Kasumi-1 (cell line): ENCODE measurements around the gene MFGE8.

Experiments used
- DNase-seq, 2 experiments: peaks; one replicate each; lab custom pipeline; 2025; lab: John Stamatoyannopoulos, UW

Gene MFGE8

DNA sequence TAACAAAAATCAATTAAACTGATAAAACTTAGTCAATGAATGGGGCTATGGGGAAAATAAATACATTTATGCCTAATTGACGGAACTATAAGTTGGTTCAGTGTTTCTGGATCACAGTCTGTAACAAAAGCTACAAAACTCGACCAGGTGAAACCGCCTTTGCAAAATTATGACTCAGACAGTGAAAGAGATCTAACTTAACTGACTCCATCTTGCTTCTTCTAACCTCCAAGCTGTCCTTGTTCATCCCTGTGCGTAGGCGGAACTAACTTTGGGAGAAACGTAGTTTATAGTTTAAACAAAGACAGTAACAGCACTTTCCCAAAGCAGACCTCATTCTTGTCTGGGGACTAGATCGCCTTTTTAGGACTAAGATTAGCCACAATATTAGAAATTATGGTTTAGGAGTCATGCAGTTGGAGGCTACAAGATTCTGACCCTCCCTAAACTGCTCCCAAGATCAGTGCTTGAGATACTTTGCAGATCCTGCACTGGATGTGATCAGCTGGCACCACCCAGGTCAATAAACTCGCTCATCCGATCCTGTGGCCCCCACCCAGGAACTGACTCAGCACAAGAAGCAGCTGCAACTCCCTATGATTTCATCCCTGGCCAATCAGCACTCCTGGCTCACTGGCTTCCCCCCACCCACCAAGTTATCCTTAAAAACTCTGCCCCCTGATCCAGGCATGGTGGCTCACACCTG, 7.2 kb upstream of the MFGE8 start:
- DNase-seq, result no peak

DNA sequence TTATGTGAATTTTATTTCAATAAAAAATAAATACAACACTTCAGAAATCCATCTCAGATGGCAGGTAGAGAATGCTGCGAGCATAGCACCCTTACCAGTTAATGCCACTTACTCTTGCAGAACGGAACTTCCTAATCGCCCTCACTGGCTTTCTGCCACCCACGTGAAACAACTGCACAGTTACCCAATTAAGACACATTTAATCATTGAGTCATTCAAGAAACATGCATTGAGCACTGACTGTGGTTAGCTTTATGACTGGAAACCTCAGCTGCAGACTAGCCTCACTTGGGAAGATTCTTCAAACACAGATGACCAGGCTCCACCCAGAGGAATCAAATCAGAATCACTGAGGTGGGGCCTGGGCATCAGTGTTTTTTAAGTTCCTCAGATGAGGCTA, 5.6 kb upstream of the MFGE8 start:
- DNase-seq, result no peak

DNA sequence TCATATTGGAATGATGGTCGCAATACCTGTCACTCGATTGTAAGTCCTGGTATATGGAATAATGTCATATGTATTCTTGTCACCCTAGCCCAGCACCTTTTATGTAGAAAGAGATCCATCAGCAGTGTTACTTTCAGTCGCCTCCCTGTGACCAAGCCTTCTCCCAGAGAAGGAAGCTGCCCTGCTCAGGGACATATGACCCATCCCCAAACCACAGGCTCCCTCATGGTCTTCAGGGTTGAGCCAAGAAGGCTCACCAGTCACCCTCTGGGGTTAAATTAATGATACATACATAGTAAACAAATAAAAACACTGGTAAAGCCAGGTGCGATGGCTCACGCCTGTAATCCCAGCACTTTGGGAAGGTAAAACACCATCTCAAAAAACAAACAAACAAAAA, 4.6 kb upstream of the MFGE8 start:
- DNase-seq, result no peak

DNA sequence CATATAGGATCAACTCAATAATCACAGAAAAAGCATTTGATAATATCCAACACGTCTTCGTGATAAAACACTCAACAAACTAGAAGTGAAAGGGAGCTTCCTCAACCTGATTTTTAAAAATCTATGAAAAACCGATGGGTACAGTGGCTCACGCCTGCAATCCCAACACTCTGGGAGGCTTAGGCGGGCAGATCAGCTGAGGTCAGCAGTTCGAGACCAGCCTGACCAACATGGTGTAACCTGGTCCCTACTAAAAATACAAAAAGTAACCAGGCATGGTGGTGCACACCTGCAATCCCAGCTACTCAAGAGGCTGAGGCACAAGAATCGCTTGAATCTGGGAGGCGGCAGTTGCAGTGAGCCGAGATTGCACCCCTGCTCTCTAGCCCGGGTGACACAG, 2.2 kb upstream of the MFGE8 start:
- no peak for DNase-seq

DNA sequence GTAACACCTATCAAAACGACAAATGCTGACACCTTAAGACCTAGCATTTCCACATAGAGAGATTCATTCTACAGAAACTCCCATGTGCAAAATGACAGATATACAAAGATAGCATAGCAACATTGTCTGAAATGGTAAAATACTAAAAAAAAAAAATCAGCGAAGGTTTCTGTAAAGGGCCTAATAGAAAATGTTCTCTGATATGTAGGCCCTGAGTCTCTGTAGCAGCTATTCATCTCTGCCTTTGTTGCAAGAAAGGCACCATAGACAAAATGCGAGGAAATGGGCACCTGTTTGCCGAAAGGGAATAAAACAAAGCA, 631 bp upstream of the MFGE8 start:
- DNase-seq, result no peak

DNA sequence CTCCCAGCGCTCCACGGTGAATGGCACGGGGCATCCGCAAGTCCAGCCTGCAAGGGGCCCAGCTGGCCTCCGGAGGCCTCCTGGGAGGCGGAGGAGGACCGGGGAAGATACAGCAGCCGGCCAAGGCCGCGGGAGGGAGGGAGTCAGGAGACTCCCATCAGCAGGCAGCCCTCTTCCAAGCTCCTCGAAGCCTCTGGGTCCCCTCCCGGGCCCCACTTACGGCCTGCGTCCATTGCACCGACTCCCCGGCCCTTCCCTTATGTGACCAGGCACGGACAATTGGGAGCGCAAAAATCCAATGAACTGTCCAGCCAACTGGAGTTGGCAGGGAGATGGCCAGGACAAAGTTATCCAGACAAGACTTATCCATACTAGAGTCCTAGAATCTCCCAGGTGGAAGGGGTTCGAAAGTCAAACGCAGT, 668 bp downstream of the MFGE8 start:
- no peak for DNase-seq

DNA sequence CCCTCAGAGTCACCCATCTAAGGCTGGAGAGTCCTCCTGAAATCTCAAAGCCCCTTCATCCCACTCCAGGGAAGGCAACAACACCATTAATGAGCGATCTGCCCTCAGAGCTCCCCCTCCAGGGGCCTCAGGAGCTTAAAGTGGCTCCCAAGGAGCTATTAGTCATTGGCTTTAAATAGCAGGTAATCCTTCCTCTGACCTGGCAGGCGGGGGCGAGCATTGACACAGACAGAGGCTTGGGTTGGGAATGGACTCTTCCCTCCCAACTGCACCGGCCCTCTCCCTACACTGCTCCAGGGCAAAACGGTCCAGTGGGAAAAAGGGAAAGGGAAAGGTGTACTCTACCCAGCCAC, 1.4 kb downstream of the MFGE8 start:
- no peak for DNase-seq

DNA sequence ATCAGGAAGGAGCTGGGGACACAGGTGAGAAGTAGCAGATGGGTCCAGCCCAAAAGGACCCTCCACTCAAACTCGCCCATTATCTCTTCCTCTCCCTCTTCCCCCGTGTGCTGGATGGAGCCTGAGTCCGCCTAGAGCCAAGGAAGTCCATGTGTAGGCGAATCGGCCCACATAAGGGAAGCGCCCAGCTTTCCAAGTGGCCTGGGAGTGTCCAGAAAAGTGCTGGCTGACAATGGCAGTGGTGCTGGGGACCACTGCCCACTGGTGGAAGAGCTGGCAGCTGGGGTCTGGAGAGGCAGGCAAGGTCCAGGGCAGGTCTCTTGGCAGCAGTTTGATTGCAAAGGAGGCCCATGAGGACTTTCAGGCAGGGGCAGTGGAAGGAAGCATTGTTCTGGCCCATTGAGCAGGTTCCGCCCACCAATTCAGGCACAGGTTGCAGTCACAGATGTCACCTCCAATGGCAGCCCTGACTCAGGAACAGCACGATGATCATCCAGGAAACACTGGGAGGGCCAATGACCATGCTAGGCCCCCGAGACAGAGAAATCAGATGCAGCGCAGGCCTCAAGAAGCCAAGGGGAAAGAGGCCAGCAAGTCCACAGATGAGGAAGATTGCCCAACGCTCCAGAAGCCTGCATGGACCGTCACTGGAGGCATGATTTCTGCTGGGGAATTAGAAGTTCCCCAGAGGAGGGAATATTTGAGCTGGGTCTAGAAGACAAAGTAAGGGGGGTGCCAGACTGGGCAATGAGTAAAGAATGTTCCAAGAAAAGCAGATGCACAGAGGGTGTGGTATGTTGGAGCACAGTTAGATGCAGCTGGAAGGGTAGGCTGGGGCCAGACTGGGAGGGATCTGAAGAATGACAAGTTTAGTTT, 3.0 kb downstream of the MFGE8 start:
- DNase-seq, result no peak

DNA sequence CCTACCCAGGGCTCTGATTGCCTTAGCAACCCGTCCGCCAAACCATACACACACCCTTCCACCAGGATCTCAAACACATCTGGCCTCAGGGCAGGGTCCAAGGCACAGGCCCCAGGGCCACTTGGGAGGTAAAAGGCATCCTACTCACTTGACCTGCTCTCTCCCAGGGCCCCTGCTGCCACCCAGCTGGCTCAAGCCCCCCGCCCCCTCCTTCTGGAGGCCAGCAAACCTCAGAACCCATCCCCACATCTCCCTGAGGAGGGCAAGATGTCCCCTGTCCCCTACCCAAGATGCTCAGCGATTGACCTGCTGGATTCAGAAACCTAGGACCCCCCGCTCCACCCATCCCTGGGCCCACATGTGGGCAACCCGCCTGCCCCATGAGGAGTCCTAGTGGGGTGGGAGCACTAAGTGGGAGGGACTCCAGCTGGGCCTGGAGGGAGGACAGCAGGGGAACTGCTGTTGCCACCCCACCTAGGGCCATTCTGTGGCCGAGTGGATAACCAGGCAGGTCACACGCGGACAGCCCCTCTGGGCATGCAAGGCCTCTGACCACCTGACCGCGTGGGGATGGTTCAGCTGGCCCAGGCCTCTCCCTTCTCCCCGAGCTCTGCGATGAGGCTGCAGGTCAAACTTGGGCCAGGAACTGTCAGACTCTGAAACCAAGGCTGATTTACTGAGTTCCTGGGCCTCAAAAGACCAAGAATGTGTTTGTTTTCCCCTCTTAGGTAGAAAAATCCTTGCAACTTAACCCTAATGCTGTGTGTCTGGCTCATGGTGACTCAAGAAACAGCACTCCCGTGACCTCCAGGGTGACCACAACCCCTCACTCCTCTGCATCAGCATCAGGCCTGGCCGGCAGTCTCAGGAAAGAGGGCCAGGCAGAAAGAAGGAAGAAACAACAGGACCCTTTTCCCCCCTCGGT, 4.2 kb downstream of the MFGE8 start:
- DNase-seq, result no peak

DNA sequence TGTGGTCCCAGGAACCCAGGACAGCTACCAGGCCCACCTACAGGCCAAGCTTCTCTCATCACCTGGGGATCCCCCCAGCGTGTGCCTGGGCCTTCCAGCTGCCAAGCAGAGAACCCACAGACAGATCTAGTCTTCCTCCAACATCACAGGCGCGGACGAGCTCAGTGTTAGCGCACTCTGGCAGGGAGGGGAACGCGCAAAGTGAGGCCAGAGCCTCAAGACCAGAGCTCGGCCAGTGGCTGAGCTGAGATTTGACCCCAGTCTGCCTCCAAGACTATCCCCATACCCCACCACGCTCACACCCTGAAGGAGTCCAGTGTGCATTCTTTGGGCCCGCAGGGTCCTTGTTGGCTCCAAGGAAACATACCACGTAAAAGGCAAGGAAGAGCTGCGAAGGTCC, 5.1 kb downstream of the MFGE8 start:
- DNase-seq, result no peak

DNA sequence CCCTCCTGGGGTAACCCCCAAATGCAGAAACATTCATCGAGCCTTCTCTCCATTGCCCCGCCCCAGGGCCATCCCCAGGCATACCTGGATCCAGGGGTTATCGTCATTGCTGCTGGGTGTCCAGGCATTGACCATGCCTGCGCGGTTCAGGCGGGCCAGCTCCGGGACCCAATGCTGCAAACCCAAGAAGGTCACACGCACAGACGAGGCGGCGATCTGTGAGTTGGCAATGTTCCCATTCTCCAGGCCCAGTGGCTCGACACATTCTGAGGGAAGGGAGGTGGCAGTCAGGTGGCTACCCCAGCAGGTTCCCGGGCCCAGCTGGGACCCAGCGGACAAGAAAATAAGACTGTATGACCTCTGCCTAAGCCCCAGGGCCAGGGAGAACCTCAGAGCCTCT, 6.1 kb downstream of the MFGE8 start:
- DNase-seq, result no peak

DNA sequence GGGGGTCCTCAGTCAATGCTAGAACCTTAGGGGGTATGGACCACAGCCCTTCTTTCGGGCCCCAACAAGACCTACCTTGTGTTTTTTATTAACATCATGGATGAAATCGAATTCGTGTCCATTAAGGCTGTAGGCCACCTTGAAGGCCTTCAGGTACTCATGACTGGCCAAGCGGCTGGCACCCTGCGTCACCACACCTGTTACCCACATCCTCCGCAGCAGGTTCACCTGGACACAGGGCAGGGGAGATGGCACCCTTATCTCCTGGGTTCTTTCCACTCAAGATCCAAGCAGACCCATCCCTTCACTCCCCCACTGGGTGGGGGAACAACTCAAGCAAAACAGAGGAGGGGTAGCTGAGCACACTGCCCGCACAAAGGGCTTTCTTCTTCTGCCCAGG, 6.6 kb downstream of the MFGE8 start:
- DNase-seq, result no peak

DNA sequence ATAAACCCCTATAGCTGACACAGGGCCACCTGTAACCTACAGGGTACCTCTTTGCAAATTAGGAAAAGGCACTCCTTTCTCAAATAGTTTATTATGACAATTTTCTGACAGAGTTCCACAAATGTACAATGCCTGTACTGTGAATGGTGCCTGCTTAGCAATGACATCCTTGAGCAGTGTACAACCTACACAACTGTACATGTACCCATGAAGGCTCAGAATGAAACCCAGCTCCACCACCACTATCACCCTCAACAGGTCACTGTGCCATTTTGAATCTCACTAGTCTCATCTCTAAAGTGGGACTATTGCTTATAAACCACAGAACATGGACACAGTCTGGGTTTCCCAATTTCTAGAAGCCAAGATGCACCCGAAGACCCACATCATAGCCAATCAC, 7.0 kb downstream of the MFGE8 start:
- no peak for DNase-seq

DNA sequence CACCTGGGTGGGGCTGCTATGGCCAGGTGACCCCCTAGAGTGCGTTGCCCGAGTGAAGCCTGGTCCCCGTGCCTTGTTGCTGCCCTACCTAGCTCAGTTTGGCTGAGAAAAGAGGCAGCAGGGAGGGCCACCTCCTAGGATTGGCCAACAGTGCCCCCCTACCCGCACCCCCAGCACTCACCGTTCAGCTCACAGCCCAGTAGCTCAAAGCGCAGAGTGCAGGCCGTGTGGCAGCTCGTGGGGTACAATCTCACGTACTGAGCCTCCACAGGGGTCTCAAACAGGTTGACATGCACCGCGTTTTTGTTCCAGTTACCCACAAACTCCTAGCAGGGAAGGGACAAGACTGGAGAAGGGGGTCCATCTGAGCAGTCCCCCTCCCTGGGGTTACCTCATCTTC, 7.6 kb downstream of the MFGE8 start:
- no peak for DNase-seq

DNA sequence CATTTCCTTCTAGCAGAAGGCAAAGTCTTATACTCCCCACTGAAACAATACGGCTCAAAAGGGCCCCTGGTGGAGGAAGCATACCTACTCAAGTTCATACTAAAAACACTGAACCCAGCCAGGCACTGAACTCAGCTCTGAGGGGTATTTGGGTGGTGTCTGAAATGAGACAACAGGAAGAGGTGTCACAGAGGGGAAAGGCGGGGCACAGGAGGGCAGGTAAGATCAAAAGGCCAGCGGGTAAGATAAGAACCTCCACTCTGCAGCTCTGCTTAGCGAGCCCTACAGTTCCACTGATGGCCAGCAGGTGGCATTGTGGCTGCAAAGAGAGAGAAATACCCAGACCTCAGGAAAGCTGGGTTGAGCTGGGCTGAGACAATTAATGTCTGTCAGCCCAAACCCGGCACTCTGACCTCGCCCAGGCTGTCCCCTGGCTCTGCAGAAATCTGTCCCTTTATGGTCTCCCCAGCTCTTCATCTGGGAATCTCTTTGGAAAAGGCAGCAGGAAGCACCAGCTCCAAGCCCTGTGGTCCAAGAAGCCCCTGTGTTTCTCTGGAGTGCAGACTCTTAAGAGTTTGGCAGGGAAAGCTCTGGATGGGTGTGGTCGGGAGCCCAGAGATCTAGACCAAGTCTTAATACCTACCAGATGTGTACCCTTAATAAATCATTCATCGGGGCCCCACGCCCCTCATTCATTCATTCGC, 8.4 kb downstream of the MFGE8 start:
- DNase-seq, result peak; percentile 71 to 72

DNA sequence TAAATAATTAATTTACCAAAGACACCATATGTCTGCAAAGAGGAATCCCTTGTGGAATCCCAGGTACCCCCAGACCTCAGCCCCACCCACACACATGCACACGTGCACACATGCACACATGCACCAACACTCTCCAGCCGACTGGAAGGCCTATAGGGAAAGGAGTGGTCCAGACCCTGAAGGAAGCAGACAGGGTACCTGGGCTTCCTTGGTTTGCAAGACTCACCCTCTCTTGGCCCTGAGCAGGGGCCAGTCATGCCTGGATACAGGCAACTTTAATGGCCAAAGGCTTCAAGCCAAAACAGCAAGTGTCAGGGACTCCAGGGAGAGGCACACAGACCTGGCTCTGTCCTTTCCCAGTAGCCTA, 8.9 kb downstream of the MFGE8 start:
- no peak for DNase-seq

DNA sequence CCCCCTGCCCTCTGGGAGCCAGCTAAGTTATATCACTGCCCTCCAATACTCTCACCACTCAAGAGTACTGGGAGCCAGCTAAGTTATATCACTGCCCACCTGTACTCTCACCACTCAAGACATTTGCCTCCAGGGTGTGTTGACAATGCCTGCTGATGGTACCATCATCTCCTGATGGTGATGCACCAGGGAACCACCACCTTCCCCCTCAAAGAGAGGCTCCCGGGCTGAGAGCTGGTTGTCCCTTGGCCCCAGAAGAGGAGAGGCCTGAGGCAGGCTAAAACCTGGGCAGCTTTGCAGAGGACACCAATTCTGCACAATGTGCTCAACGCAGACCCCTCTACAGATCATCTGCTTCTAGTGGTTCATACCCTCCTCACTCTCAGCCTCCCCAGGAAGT, 10.3 kb downstream of the MFGE8 start:
- no peak for DNase-seq

DNA sequence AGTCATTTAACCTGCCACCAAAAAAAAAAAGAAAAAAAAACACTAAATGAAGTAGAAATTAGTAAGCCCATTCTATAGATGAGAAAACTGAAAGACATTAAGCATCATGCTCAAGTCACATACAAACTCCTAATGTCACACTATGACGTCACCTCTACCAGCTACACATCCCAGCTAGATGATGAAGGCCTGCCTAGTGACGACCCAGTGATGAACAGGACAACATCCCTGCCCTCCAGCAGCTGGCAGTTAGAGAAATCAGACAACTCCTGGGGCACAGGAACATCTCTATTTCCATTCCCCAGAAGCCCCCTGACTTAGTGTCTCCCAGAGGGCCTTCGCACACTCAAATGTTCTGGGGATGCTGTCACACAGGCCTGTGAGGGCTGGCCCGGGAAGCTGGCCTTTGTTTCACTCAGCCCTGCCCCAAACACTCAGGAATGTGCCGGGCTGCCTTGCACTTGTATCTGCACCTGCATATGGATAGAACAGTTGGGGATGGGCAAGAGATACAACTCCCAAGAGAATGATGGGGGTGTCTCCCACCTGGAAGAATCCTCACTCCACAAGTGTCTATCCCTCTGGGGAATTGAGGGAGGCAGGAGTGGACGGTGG, 10.9 kb downstream of the MFGE8 start:
- DNase-seq, result no peak

DNA sequence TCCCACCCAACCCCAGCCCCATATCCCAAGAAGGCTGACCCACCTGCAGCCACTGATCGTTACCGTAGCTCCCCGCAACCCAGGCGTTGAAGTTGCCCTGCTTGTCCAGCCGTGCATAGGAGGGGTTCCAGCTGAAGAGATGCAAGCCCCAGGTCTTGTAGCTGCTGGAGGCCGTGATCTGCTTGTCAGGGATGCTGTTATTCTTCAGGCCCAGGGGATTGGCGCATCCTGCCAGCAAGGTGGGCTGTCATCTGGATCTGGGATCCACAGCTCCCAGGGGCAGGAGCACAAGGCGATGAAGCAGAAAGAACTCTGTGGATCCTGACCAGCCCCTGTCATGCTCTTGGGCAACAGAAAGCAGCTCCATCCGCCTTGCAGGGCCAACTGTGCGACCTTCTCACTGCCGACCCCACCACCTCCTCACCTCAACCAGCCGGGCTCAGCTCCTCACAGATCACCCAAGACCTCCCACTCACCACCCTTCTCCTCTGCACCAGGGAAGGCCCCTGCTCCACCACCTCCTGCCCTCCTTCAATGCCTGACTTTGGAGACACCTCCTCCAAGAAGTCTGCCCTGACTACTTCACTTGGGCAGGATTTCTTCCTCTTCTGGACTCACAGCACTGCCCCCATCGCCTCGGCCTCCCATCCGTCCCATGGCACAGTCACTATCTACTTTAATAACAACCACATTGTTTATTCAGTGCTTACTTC, 11.5 kb downstream of the MFGE8 start:
- DNase-seq, result no peak

DNA sequence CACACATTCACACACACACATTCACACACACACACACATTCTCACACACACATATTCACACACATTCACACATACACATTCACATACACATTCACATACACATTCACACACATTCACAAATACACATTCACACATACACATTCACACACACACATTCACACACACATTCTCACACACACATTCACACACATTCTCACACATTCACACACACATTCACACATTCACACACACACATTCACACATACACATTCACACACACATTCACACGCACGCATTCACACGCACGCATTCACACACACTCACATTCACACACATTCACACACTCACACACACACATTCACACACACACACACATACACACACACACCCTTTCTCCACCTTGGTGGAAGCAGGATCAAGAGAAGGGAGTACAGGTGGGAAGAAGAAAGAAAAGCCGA, 12.2 kb downstream of the MFGE8 start:
- no peak for DNase-seq
